SU-DHL-6 (cell line): Measurements from ENCODE around the gene TMEM250.

ENCODE experiments used
- H2AFZ ChIP-seq: fragments of 200-600 bp; sonication (generic); 2 replicates; pipeline ENCODE4 v1.6.1; 2014; ENCODE audit warnings: low read depth, mild to moderate bottlenecking, moderate library complexity, mixed read lengths, antibody characterized with exemption, low read length; ENCODE audit not compliant: severe bottlenecking
- H3F3A ChIP-seq: fragments of 200-600 bp; shearing (Covaris generic); 2 replicates; pipeline ENCODE4 v1.6.0; 2016; ENCODE audit warnings: antibody characterized with exemption, mild to moderate bottlenecking; ENCODE audit not compliant: insufficient read depth
- H3K27ac ChIP-seq: fragments of 200-600 bp; sonication (generic); 2 replicates; pipeline ENCODE4 v1.5.1; 2016; ENCODE audit warnings: low read depth, mild to moderate bottlenecking, low read length, moderate library complexity, mixed read lengths
- H3K27me3 ChIP-seq: fragments of 200-600 bp; sonication (generic), shearing (Covaris generic); 2 replicates; pipeline ENCODE4 v1.6.0; 2014; ENCODE audit warnings: mild to moderate bottlenecking, low read length
- H3K36me3 ChIP-seq: fragments of 200-600 bp; sonication (generic); 2 replicates; pipeline ENCODE4 v1.6.1; 2014; ENCODE audit warnings: mild to moderate bottlenecking, low read length, mixed read lengths
- H3K4me2 ChIP-seq: fragments of 300-600, 200-600 bp; shearing (Covaris generic), sonication (generic); 2 replicates; pipeline ENCODE4 v1.6.0; 2014; ENCODE audit warnings: low read length, low read depth, mild to moderate bottlenecking; ENCODE audit not compliant: poor library complexity, severe bottlenecking
- H3K4me3 ChIP-seq: fragments of 200-600 bp; sonication (generic); 2 replicates; pipeline ENCODE4 v1.5.1; 2014; ENCODE audit warnings: antibody characterized with exemption, low read length, mild to moderate bottlenecking, mixed read lengths; ENCODE audit not compliant: insufficient read depth, poor library complexity, severe bottlenecking
- H3K79me2 ChIP-seq: fragments of 200-600 bp; sonication (generic); 2 replicates; pipeline ENCODE4 v1.6.1; 2014; ENCODE audit warnings: mild to moderate bottlenecking, low read length, moderate library complexity; ENCODE audit not compliant: insufficient read depth
- H3K9ac ChIP-seq: fragments of 200-600 bp; sonication (generic); 2 replicates; pipeline ENCODE4 v1.7.0; 2014; ENCODE audit warnings: mild to moderate bottlenecking, low read length
- H3K9me2 ChIP-seq: fragments of 200-600 bp; sonication (generic); replicated peaks from 2 replicates; pipeline ENCODE4 v1.6.1; 2014; ENCODE audit warnings: low read length; ENCODE audit not compliant: insufficient read depth
- H3K9me3 ChIP-seq: fragments of 200-600 bp; sonication (generic); 2 replicates; pipeline ENCODE4 v1.6.1; 2014; ENCODE audit warnings: low read length, mixed read lengths; ENCODE audit not compliant: insufficient read depth
- H4K20me1 ChIP-seq: fragments of 200-600 bp; sonication (generic); 2 replicates; pipeline ENCODE4 v1.6.1; 2014; ENCODE audit warnings: low read depth, mild to moderate bottlenecking, antibody characterized with exemption, low read length, moderate library complexity, mixed read lengths
- EZH2phosphoT487 ChIP-seq: fragments of 200-600 bp; sonication (generic), shearing (Covaris generic); conservative IDR thresholded peaks from 2 replicates; pipeline ENCODE4 v1.6.1; 2018; ENCODE audit warnings: mild to moderate bottlenecking, antibody characterized with exemption, low read length, moderate library complexity, mixed read lengths
- TF ChIP-seq, protein P1 (sequence below): fragments of 200-600 bp; sonication (generic); IDR thresholded peaks from one replicate; pipeline ENCODE4 v1.5.1; 2017; ENCODE audit warnings: antibody characterized with exemption, mild to moderate bottlenecking, low read length, moderate library complexity; ENCODE audit not compliant: insufficient read depth, poor library complexity, severe bottlenecking

The TMEM250 gene

DNA sequence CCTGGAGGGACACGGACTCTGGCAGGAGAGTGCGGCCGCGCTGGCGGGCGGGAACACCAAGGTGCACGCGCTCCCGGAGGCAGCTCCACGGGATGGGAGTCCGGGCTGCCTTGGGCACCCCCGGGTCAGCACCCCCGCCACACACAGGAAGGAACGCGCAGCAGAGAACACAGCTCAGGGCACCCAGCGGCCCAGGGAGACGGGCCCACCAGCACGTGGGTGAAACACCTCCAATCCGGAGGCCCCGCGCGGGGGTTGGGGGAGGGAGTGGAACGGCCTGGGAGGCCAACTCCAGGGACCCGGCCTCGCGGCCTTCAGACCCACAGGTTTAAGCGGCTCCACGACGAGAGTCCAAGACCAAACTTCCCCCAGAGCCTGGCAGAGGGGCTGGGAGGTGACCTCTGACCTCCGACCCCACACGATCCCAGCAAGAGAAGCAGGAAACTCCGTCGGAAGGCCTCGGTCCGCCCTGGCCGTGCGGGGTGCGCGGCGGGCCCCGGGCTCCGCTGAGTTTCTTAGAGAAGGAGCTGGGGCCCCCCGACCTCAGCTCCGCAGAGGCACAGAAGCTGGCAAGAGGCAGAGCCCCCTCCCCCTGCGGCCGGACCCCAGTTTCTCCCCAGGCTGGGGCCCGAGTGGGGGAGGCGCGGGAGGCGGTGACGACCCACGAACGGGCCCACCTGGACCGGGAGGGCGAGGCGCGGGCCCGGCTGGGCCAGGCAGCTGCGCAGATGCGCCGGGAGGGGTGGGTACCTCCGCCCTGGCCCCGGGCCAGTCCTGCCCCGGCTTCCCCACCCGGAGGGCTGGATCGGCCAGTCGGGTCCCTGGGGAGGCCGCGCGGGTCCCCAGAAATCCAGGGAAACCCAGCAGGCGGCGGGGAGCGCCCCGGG, 24.4 kb downstream of the TMEM250 start:
- H3K27me3 ChIP-seq, result no peaks in the 10 kb centered on the region
- H3K27ac ChIP-seq, result no peak overlapping the region

DNA sequence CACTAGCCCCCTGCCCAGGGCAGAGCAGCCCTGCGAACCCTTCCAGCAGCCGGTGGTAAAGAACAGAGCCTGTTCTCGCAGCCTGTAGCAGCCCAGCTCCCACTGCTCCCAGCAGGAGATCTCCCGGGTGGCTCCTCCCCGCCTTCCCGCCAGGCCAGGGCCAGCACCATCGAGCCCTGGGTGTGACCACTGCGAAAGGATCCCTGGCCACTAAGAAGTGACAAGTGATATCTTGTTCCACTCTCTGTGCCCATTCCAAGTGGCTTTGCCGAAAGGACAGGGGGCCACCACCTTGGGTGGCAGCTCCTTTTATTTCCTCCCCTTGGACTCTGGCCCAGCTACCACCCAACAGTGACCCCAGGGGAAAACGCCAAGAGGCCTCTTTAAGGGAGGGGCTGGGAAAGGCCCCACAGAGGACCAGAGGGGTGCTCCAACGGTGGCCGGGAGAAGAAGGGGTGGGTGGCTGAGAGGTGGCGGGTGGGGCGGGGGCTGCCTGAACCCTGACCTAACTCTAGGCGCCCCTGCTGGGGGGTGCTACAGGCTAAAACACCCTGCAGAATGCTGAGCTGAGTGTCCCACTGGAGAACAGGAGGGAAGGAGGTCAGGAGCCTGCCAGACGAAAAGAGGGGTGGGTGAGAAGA, 25.2 kb downstream of the TMEM250 start:
- Histone ChIP-seq H3K4me2 (no peak overlapping the region), H2AFZ (no peak overlapping the region)

More for the DNA sequence above, 24.4 kb downstream of the TMEM250 start:
- peaks cover 3% of the 10 kb centered on the region; the same call in 1 of the 2 replicates for H3F3A ChIP-seq
- H3K4me3 ChIP-seq, result no peak overlapping the region
- H3K9me2 ChIP-seq, result no peaks in the 10 kb centered on the region
- no peaks in the 10 kb centered on the region for H3K9me3 ChIP-seq
- no peak overlapping the region for H2AFZ ChIP-seq
- no peaks in the 10 kb centered on the region for H3K79me2 ChIP-seq
- no peak overlapping the region for H3K9ac ChIP-seq
- no peak overlapping the region for H3K4me2 ChIP-seq
- H4K20me1 ChIP-seq, result no peaks in the 10 kb centered on the region
- TF ChIP-seq EZH2phosphoT487, result no peak
- TF ChIP-seq, protein P1, sequence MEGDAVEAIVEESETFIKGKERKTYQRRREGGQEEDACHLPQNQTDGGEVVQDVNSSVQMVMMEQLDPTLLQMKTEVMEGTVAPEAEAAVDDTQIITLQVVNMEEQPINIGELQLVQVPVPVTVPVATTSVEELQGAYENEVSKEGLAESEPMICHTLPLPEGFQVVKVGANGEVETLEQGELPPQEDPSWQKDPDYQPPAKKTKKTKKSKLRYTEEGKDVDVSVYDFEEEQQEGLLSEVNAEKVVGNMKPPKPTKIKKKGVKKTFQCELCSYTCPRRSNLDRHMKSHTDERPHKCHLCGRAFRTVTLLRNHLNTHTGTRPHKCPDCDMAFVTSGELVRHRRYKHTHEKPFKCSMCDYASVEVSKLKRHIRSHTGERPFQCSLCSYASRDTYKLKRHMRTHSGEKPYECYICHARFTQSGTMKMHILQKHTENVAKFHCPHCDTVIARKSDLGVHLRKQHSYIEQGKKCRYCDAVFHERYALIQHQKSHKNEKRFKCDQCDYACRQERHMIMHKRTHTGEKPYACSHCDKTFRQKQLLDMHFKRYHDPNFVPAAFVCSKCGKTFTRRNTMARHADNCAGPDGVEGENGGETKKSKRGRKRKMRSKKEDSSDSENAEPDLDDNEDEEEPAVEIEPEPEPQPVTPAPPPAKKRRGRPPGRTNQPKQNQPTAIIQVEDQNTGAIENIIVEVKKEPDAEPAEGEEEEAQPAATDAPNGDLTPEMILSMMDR, result no peak
- H3K36me3 ChIP-seq, result no peaks in the 10 kb centered on the region

DNA sequence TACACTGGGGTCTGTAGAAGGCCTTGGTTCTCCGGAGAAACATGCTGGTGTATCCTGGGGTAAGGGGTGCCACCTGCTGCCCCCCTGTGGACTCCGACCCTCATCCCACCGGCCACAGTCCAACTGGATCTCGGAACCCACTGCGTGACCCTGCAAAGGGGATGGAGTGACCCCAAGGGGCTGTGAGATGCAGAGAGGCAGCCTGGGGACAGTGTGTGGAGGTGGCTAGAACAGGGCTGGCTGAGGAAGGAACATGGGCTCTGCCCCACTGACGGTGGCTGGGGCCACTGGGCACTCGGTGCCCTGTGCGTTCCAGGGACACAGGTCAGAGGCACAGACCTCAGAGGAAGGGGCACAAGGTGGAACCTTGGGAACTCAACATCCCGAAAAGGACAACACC, 25.9 kb downstream of the TMEM250 start:
- no peak overlapping the region for H3K27ac ChIP-seq

More for the DNA sequence above, 25.2 kb downstream of the TMEM250 start:
- TF ChIP-seq, protein P1, result no peak
- no peak for TF ChIP-seq EZH2phosphoT487
- Histone ChIP-seq H3K4me3 (no peak overlapping the region), H3K27me3 (no peaks in the 10 kb centered on the region), H3K36me3 (no peaks in the 10 kb centered on the region), H3K9me2 (no peaks in the 10 kb centered on the region), H3K27ac (no peak overlapping the region), H3K79me2 (no peaks in the 10 kb centered on the region), H3K9ac (no peak overlapping the region), H3F3A (peaks cover 3% of the 10 kb centered on the region; the same call in 1 of the 2 replicates), H3K9me3 (no peaks in the 10 kb centered on the region), H4K20me1 (no peaks in the 10 kb centered on the region)

More for the DNA sequence above, 25.9 kb downstream of the TMEM250 start:
- no peaks in the 10 kb centered on the region for H3K79me2 ChIP-seq
- H3K9ac ChIP-seq, result no peak overlapping the region
- no peaks in the 10 kb centered on the region for H4K20me1 ChIP-seq
- H2AFZ ChIP-seq, result no peak overlapping the region
- H3K9me2 ChIP-seq, result no peaks in the 10 kb centered on the region
- H3K4me3 ChIP-seq, result no peak overlapping the region
- no peak for TF ChIP-seq EZH2phosphoT487
- TF ChIP-seq, protein P1, result no peak
- no peaks in the 10 kb centered on the region for H3K9me3 ChIP-seq
- H3F3A ChIP-seq, result peaks cover 3% of the 10 kb centered on the region; the same call in 1 of the 2 replicates
- H3K36me3 ChIP-seq, result no peaks in the 10 kb centered on the region
- H3K4me2 ChIP-seq, result no peak overlapping the region
- no peaks in the 10 kb centered on the region for H3K27me3 ChIP-seq
